B cell (primary cell): Measurements from ENCODE around the gene PDZRN4. TPM values are rescaled to one million over a fixed set of nuclear protein-coding genes. Genes with fewer than 3 reads are reported as not detected.

ENCODE experiments used
- ATAC-seq: fragments of 200-7000 bp; cut with Tn5 transposase; one replicate; pipeline ENCODE4 v1.10.0; 2021; ENCODE audit warnings: low read depth, mild to moderate bottlenecking, moderate number of reproducible peaks, moderate library complexity
- CTCF ChIA-PET: fragments of 350-600 bp; sonication (Branson Sonifier 250); formaldehyde crosslinking; loops from one replicate; lab custom pipeline; 2021; ENCODE audit warnings: antibody characterized with exemption, inconsistent platforms; lab: Charles Lee
- POLR2A ChIA-PET: fragments of 350-600 bp; sonication (Branson Sonifier 250); formaldehyde crosslinking; loops from one replicate; lab custom pipeline; 2021; ENCODE audit warnings: antibody characterized with exemption; lab: Charles Lee
- DNase-seq: peaks from one replicate; pipeline ENCODE4 v3.0.0; 2013
- H2AFZ ChIP-seq: 2 replicates; pipeline ENCODE4 v1.6.1; 2012; ENCODE audit warnings: mild to moderate bottlenecking, low read depth, low read length; ENCODE audit not compliant: insufficient read depth, poor library complexity, severe bottlenecking
- H3K27ac ChIP-seq, 2 donors: 1 replicate in 1 of 2; 2 replicates in 1 of 2; pipeline ENCODE4 v1.5.1; 2012 to 2013; ENCODE audit warnings: low read length in 2 of 2, mild to moderate bottlenecking in 2 of 2, moderate library complexity in 1 of 2
- H3K27me3 ChIP-seq, 4 experiments: fragments of 200-600 bp in 1 of 4; sonication (generic) in 1 of 4; replicated peaks in 1 of 4; 1 replicate in 2 of 4; 2 replicates in 2 of 4; pipeline versions ENCODE4 v1.6.1 to v1.7.0; 2013 to 2016; ENCODE audit warnings: low read length in 3 of 4, mild to moderate bottlenecking in 2 of 4, mixed read lengths in 1 of 4, moderate library complexity in 1 of 4; ENCODE audit not compliant: insufficient read depth in 4 of 4, control insufficient read depth in 3 of 4; ENCODE audit errors: control extremely low read depth in 1 of 4
- H3K36me3 ChIP-seq, 2 experiments: replicated peaks in 1 of 2; 1 replicate in 1 of 2; 2 replicates in 1 of 2; pipeline versions ENCODE4 v1.6.1 to v1.7.1; 2013; ENCODE audit warnings: low read length in 1 of 2; ENCODE audit not compliant: insufficient read depth in 2 of 2, control insufficient read depth in 1 of 2; ENCODE audit errors: control extremely low read depth in 1 of 2, extremely low read depth in 1 of 2
- H3K4me1 ChIP-seq, 2 donors: fragments of 200-600 bp in 1 of 2; sonication (generic) in 1 of 2; 1 replicate in 1 of 2; 2 replicates in 1 of 2; pipeline versions ENCODE4 v1.5.1 to v1.6.1; 2013 to 2017; ENCODE audit warnings: low read length in 2 of 2; ENCODE audit not compliant: control insufficient read depth in 2 of 2, insufficient read depth in 2 of 2
- H3K4me2 ChIP-seq: replicated peaks from 2 replicates; pipeline ENCODE3; 2012; ENCODE audit warnings: mild to moderate bottlenecking, low read depth, low read length; ENCODE audit not compliant: poor library complexity, severe bottlenecking
- H3K4me3 ChIP-seq, 5 experiments: fragments of 200-600 bp in 1 of 5; sonication (generic) in 1 of 5; 1 replicate in 3 of 5; 2 replicates in 2 of 5; pipeline versions ENCODE4 v1.5.1 to v1.7.0; 2011 to 2016; ENCODE audit warnings: low read length in 4 of 5, mild to moderate bottlenecking in 4 of 5, low read depth in 2 of 5, control low read depth in 1 of 5, moderate library complexity in 1 of 5; ENCODE audit not compliant: insufficient read depth in 1 of 5; ENCODE audit errors: control extremely low read depth in 1 of 5, extremely low read depth in 1 of 5
- H3K79me2 ChIP-seq: fragments of 200-600 bp; sonication (generic); one replicate; pipeline ENCODE4 v1.6.0; 2016; ENCODE audit warnings: low read length; ENCODE audit not compliant: control insufficient read depth, insufficient read depth
- H3K9ac ChIP-seq: fragments of 200-600 bp; sonication (generic); 2 replicates; pipeline ENCODE4 v1.6.1; 2017; ENCODE audit warnings: mild to moderate bottlenecking, low read length, moderate library complexity
- H3K9me3 ChIP-seq, 3 donors: one replicate each; pipeline versions ENCODE4 v1.6.1 to v1.7.1; 2013; ENCODE audit warnings: low read length in 2 of 3; ENCODE audit not compliant: control insufficient read depth in 2 of 3, insufficient read depth in 1 of 3; ENCODE audit errors: control extremely low read depth in 1 of 3
- H4K20me1 ChIP-seq: 2 replicates; pipeline ENCODE4 v1.6.0; 2012; ENCODE audit warnings: mild to moderate bottlenecking, low read length; ENCODE audit not compliant: insufficient read depth, control insufficient read depth, poor library complexity, severe bottlenecking
- H3K27ac Mint-ChIP-seq: one replicate; pipeline ENCODE4 v1.8.0; 2021; ENCODE audit warnings: mixed read lengths
- H3K27me3 Mint-ChIP-seq: one replicate; pipeline ENCODE4 v1.8.0; 2021; ENCODE audit warnings: mixed read lengths
- H3K4me1 Mint-ChIP-seq: one replicate; pipeline ENCODE4 v1.8.0; 2021; ENCODE audit warnings: mixed read lengths
- H3K4me3 Mint-ChIP-seq: one replicate; pipeline ENCODE4 v1.8.0; 2021; ENCODE audit warnings: mixed read lengths
- H3K9me3 Mint-ChIP-seq: one replicate; pipeline ENCODE4 v1.8.0; 2022; ENCODE audit warnings: mixed read lengths; ENCODE audit not compliant: insufficient read depth
- EZH2 ChIP-seq: IDR thresholded peaks from 2 replicates; pipeline ENCODE4 v1.6.1; 2012; ENCODE audit warnings: borderline replicate concordance, low read depth, mild to moderate bottlenecking, moderate library complexity, low read length; ENCODE audit not compliant: insufficient read depth, poor library complexity, severe bottlenecking
- WGBS: methylation state at CpG from one replicate; pipeline ENCODE4 v1.1.5; 2013; ENCODE audit warnings: missing lambda C conversion rate; ENCODE audit not compliant: insufficient coverage; 5-methylcytosine and 5-hydroxymethylcytosine counted together
- intact Hi-C: fragments of 100-400 bp; cut with micrococcal nuclease; formaldehyde crosslinking; loops from one replicate; pipeline ENCODE4 v1.10.0; 2022
- polyA plus RNA-seq: library from polyadenylated mRNA; depleted of rRNA; stranded (reverse); fragments of >200 nt; gene quantifications from 2 replicates; pipeline ENCODE4 v1.2.3, GENCODE V29; 2012
- total RNA-seq, 2 donors: library from RNA; stranded (reverse); fragments of 120-200 nt in 1 of 2; gene quantifications; 1 replicate in 1 of 2; 2 replicates in 1 of 2; pipeline versions ENCODE4 v1.2.3 to v1.2.4, GENCODE V29; 2013 to 2022
- TF ChIP-seq, protein P1 (sequence below): fragments of 200-600 bp; IDR thresholded peaks from one replicate; pipeline ENCODE4 v1.8.0; 2022; ENCODE audit warnings: antibody characterized with exemption, mild to moderate bottlenecking

PDZRN4 gene
- total and polyA plus RNA-seq, 2 donors (not counting 1 experiment from before 2014, with no cell fraction given) = not detected

DNA sequence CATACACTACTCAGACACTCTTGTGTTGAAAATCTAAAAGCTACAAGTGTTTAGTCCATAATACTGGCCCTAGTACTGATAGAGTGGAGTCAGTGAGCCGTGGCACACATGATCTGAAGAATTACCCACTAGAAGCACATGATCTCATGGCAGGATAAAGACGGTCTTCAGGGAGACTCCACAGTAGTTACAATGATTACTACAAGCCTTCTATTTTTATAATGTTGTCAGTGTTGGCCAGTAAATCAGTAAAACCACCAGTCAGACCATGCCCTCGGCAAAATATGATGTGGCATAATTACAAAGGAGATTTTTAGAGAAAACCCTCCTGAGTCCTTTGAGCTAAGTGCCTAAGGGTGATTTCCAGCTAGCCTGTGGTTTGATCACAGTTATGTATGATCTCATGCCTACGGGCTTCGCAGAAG is 114.9 kb downstream of the PDZRN4 start:
- no peaks in the 10 kb centered on the region for H3K9me3 Mint-ChIP-seq
- H3K27ac ChIP-seq = no peak overlapping the region
- H3K4me2 ChIP-seq = no peak overlapping the region
- H3K27me3 ChIP-seq = no peaks in the 10 kb centered on the region
- intact Hi-C loops = no loop called here
- no peak for TF ChIP-seq EZH2
- TF ChIP-seq, protein P1, sequence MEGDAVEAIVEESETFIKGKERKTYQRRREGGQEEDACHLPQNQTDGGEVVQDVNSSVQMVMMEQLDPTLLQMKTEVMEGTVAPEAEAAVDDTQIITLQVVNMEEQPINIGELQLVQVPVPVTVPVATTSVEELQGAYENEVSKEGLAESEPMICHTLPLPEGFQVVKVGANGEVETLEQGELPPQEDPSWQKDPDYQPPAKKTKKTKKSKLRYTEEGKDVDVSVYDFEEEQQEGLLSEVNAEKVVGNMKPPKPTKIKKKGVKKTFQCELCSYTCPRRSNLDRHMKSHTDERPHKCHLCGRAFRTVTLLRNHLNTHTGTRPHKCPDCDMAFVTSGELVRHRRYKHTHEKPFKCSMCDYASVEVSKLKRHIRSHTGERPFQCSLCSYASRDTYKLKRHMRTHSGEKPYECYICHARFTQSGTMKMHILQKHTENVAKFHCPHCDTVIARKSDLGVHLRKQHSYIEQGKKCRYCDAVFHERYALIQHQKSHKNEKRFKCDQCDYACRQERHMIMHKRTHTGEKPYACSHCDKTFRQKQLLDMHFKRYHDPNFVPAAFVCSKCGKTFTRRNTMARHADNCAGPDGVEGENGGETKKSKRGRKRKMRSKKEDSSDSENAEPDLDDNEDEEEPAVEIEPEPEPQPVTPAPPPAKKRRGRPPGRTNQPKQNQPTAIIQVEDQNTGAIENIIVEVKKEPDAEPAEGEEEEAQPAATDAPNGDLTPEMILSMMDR = no peak
- H3K36me3 ChIP-seq = no peaks in the 10 kb centered on the region
- no peak overlapping the region for H3K4me3 ChIP-seq
- POLR2A ChIA-PET = no interaction called here
- no peaks in the 10 kb centered on the region for H3K4me1 ChIP-seq
- no peaks in the 10 kb centered on the region for H3K9me3 ChIP-seq
- WGBS = no CpG with 5 or more reads among the region's 5 CpGs
- H3K4me3 Mint-ChIP-seq = no peak overlapping the region
- H3K79me2 ChIP-seq = no peaks in the 10 kb centered on the region
- no peak for ATAC-seq
- no peak overlapping the region for H2AFZ ChIP-seq
- no peak overlapping the region for H3K27ac Mint-ChIP-seq
- H3K4me1 Mint-ChIP-seq = no peaks in the 10 kb centered on the region
- H4K20me1 ChIP-seq = no peaks in the 10 kb centered on the region
- CTCF ChIA-PET = no interaction called here
- H3K27me3 Mint-ChIP-seq = no peaks in the 10 kb centered on the region
- no peak for DNase-seq
- no peak overlapping the region for H3K9ac ChIP-seq

DNA sequence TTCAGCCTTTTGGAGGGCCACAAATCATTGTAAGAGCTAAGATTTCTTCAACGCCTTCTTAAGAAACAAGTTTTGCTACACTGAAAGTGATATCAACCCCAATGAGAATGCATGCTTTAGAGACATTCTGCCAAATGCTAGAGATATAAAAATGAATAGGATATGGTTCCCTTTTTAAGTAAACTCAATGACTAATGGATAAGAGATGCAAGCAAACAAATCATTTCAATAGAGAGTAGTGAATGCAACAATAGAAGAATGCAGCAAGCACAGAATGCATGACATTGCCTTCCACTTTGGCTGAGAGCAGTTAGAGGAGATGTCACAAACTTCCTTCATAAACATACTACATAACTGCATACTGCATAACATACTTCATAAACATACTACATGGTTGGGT is 116.4 kb downstream of the PDZRN4 start:
- no peaks in the 10 kb centered on the region for H3K9me3 Mint-ChIP-seq
- H3K4me1 Mint-ChIP-seq = no peaks in the 10 kb centered on the region
- no peaks in the 10 kb centered on the region for H3K27me3 ChIP-seq
- DNase-seq (no peak), ATAC-seq (no peak)
- TF ChIP-seq EZH2 = no peak
- TF ChIP-seq, protein P1 = no peak
- H3K4me3 ChIP-seq = no peak overlapping the region
- H3K9me3 ChIP-seq = no peaks in the 10 kb centered on the region
- CTCF ChIA-PET = no interaction called here
- H3K27me3 Mint-ChIP-seq = no peaks in the 10 kb centered on the region
- H3K4me3 Mint-ChIP-seq = no peak overlapping the region
- no peaks in the 10 kb centered on the region for H4K20me1 ChIP-seq
- H3K79me2 ChIP-seq = no peaks in the 10 kb centered on the region
- no peaks in the 10 kb centered on the region for H3K36me3 ChIP-seq
- H2AFZ ChIP-seq = no peak overlapping the region
- no peak overlapping the region for H3K4me2 ChIP-seq
- H3K4me1 ChIP-seq = no peaks in the 10 kb centered on the region
- intact Hi-C loops = no loop called here
- POLR2A ChIA-PET = no interaction called here
- H3K27ac ChIP-seq = no peak overlapping the region
- H3K27ac Mint-ChIP-seq = no peak overlapping the region
- no peak overlapping the region for H3K9ac ChIP-seq
- no CpG with 5 or more reads among the region's 1 CpG for WGBS
